HepG2 (cell line): Measurements from ENCODE around the gene FRAS1. TPM values are rescaled to one million over a fixed set of nuclear protein-coding genes. Genes with fewer than 3 reads are reported as not detected.

ENCODE experiments used
- polyA plus RNA-seq, 8 experiments: library from polyadenylated mRNA; depleted of rRNA in 3 of 8; stranded (reverse) in 7 of 8; unstranded in 1 of 8; fragments of >200 nt; fragmentation: Illumina TruSeq in 4 of 8; extraction: Trizol in 4 of 8; gene quantifications; 2 replicates each; pipeline versions ENCODE4 v1.2.1 to v1.2.3, GENCODE V29; 2011 to 2016; ENCODE audit warnings: low read depth in 4 of 8, missing spikeins in 1 of 8, mixed read lengths in 1 of 8; ENCODE audit not compliant: insufficient read depth in 1 of 8
- small RNA-seq, 3 experiments: library from RNA; depleted of rRNA; stranded (forward); fragments of <200 nt; gene quantifications; one replicate each; pipeline ENCODE3, GENCODE V24; 2012; ENCODE audit warnings: low read depth in 2 of 3, low replicate concordance in 1 of 3; ENCODE audit not compliant: insufficient read length in 3 of 3, insufficient read depth in 2 of 3
- total RNA-seq, 5 experiments: library from RNA; depleted of rRNA; stranded (reverse); fragments of >200 nt; fragmentation: Illumina TruSeq; extraction: Trizol; gene quantifications; 2 replicates each; pipeline ENCODE4 v1.2.3, GENCODE V29; 2016; ENCODE audit warnings: low read depth in 1 of 5

The FRAS1 gene
- total and polyA plus RNA-seq, 2 of the 13 experiments (the other 11 are each of a cell fraction or from before 2014, with no cell fraction given): 22.5 to 31.6 TPM

Small RNA genes lying within 50 kb of the gene (small RNA-seq; reads per million reads assigned to genes)
- gene AC114801.3: 0 reads per million in 3 experiments

Other genes starting within 250 kb of the FRAS1 start
- gene CNOT6L, start 238.0 kb upstream of the FRAS1 start, total RNA-seq (2016; rRNA removed; fragmentation: Illumina TruSeq; extraction: Trizol): 13.5 and 33.3 TPM in 2 replicates
- gene CNOT6L, start 238.0 kb upstream of the FRAS1 start, polyA plus RNA-seq (2011; rRNA removed): 7.2 and 7.9 TPM in 2 replicates
- 61.5 and 86.1 TPM in 2 replicates for gene MRPL1, start 194.5 kb upstream of the FRAS1 start, total RNA-seq (2016; rRNA removed; fragmentation: Illumina TruSeq; extraction: Trizol)
- 14.7 and 23.3 TPM in 2 replicates for gene MRPL1, start 194.5 kb upstream of the FRAS1 start, polyA plus RNA-seq (2011; rRNA removed)